Measurements from ENCODE around the gene B3GAT3. TPM values are rescaled to one million over a fixed set of nuclear protein-coding genes. Genes with fewer than 3 reads are reported as not detected.
"Not testable (repeated sequence)": the region's sequence is repeated elsewhere in the genome, so short reads cannot be mapped to it uniquely, and the experiment has no call there.

B3GAT3 gene
- polyA plus RNA-seq, 1 donor, result 21.4 TPM

DNA sequence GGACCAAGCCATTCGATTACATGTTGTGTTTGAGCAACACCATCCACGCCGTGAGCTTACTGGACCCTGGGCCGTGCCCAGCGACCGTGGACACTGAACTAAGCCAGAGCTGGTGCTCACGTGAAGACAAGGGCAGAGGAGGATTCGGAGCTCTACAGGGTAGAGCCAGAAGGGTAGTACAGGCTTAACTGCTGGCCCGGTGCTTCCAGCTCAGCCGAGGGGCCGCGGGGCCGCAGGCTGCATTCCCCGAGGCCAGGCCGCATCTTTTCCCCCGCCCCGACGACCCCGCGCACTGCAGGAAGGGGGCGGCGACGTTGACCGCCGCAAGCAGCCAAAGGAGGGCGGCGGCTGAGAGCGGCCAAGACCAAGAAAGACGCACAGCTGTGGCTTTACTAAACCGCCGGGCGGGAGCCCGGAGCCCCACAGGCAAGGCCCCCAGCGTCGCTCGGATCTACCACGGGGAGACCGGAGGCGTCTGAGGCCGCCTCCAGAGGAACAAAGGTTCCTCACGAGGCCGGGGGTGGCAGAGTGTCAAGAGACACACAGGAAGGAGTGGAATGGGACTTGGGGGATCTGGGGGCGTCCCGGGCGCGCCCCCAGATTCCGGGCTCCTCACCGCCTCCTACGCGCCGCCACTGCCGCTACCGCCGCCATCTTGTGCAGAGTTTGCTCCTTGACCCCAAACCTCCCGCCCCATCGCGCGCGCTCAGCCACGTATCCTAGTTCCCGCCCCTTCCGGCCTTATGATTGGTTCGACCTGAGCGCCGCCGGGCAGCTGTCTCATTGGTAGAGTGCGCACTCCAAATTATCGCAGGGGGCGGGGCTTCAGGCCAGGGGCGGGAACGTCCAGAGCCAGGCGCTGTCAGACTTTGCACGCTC, 24.4 kb upstream of the B3GAT3 start, which contains the start of gene GANAB:
Gene GANAB (minus strand): TSS at position 668 of the 879 bp plus-strand sequence. CDS start 14 bp downstream, at position 654.
- peak; percentile 98 for DNase-seq

DNA sequence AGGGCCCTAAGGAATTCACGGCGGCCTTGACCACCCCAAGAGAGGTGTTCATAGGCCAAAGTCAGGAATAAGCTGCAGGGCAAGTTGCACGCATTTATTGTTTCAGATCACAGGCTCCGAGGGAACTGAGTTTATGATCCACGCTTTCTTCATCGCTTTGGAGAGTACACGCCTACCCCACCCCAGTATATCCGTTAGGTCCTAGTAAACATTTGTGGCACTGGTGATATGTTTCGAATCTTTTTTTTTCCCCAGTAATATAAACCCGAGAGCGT, 23.8 kb upstream of the B3GAT3 start:
- DNase-seq, result no peak

DNA sequence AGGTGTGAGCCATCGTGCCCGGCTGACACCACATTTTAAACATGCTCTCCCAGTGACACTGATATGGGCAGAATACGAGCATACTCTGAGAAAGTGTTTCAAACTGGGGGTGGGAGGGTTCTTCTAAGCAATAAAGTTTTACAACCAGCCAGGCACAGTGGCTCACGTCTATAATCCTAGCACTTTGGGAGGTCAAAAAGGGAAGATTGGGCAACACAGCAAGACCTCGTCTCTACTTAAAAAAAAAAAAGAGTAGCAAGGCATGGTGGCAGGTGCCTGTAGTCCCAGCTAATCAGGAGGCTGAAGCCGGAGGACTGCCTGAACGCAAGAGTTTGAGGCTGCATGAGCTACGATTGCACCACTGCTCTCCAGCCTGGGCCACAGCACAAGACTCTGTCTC, 22.4 kb upstream of the B3GAT3 start:
- DNase-seq, result no peak

DNA sequence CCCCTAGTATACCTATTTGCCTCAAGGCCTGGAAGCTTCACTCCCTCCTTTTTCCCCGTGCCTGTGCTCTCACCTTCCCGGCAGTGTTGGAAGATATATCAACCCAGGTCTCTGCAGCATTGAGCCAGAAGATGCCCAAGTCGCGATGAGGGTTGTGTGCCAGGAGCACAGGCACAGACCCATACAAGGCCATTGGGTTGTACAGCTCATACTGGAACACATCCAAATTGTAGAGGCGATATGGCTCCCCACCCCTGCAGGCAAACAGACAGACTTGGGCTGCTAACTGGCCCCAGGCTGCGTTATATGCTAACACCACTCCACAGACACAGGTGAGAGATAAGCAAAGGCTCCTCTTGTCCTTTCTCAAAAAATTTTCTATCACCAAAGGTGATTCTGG, 10.7 kb upstream of the B3GAT3 start:
- no peak for DNase-seq

DNA sequence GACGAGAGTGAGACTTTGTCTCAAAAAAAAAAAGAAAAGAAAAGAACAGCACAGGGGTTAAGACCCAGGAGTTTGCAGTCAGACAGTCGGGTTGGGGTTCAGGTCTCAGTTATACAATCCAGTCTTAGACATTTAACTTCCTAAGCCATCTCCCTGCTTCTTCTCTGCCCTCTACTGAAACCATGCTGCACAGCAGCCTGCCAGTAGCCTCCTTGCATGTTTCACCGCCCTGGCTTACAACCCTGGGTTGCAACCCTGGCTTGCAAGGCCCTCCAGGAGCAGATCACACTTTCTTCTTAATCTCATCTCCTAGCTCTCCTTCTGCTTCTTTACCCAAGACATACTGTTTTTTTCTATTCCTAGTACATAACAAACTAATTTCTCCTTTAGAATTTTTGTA, 5.9 kb upstream of the B3GAT3 start:
- DNase-seq, result no peak

DNA sequence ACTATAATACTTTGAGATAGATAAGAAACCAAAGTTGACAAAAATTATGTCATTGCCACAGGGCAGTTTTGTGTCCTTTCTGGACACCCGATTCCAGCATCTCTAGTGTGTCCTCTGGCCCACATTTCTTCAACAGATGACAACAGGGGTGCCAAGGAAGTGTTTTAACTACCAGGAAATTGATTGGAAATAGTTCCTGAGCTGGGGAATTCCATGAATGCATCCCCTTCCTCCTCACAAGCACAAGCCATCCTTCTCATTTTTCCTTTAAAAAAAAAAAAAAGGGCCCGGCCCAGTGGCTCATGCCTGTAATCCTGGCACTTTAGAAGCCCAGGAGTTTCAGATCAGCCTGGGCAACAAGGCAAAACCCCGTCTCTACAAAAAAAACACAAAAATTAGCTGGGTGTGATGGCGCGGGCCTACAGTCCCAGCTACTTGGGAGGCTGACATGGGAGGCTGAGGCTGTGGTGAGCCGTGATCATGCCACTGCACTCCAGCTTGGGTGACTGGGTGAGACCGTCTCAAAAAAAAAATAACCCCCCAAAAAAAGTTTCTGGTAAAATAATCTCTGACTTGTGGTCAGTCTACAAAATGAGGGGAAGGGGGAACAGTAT, 797 bp upstream of the B3GAT3 start:
- DNase-seq, result no peak

DNA sequence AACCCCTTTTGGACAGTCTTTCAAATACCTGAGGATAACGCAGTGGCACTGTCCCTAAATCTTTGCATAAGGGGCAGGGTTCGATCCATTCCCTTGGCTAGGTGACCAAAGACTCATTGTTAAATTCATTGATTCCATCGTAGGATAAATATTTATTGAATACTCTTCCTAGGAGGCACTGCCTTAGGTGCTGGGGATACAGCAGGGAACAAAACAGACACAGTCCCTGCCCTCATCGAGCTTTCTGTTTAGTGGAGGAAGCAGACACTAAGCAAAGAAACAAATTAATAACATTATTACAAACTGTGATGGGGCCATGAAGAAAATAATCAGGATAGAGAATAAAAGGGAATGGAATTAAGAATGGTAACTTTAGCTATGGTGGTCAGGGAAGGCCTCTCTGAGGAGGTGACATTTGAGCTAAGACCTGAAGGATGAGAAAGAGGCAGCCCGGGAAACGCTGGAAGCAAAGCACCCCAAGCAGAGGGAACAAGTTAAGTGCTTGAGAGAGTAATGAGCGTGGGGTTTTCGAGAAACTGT, 689 bp downstream of the B3GAT3 start:
- DNase-seq, result no peak

DNA sequence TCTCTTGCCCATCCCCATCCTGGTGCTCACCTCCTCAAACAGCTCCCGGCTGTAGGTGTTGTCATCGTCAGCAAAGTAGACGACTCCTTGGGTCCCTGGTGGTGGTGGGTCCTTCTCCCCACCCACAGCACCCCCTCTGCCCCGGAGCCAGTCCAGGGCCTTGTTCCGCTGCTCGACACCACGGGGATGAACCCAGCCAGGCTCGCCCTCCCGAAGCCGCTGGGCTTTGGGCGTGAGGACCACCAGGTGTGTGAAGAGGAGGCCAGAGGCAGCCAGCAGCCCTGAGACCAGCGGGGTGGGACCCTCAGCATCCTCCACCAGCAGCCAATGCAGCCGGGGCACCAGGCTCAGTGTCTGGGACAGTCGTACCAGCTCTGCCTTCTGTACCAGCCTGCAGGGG, 4.8 kb downstream of the B3GAT3 start:
- not testable (repeated sequence) for DNase-seq

DNA sequence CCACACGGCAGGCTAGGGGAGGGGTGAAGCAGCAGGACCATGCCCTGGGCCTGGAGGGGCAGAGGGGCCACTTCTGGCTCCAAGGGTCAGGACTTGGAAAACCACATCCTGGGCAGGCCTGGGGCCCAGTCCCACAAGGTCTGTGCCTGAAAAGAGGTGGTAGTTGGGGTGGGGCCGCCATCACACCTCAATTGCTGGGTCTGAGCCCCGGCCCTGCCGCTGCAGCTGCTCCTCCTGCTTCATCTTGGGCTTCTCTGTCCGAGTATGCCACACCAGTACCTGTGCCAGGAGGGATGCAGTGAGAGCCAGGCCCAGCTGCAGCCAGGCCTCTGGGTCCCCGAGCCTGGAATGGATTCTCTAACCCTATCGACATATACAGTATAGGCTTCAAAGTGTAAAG, 6.3 kb downstream of the B3GAT3 start:
- DNase-seq, result no peak

DNA sequence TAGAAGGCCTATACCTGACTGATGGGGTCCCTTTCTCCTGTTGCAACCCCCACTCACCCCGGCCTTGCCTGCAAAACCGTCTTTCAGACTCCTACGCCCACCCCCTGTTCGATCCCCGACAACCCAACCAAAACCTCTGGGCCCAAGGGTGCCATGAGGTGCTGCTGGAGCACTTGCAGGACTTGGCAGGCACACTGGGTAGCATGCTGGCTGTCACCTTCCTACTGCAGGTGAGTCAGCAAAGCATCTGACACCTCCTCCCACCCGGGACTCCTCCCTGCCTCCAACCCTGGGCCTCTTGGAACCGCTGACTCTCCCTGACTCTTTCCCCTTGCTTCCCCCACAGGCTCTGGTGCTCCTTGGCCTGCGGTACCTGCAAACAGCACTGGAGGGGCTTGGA, 7.5 kb downstream of the B3GAT3 start:
- DNase-seq, result no peak

DNA sequence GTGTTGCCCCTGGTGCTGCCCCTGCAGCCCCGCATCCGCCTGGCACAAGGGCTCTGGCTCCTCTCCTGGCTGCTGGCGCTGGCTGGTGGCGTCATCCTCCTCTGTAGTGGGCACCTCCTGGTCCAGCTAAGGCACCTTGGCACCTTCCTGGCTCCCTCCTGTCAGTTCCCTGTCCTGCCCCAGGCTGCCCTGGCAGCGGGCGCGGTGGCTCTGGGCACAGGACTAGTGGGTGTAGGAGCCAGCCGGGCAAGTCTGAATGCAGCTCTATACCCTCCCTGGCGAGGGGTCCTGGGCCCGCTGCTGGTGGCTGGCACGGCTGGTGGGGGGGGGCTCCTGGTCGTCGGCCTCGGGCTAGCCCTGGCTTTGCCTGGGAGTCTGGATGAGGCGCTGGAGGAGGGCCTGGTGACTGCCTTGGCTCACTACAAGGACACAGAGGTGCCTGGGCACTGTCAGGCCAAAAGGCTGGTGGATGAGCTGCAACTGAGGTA, 8.5 kb downstream of the B3GAT3 start:
- DNase-seq, result no peak

DNA sequence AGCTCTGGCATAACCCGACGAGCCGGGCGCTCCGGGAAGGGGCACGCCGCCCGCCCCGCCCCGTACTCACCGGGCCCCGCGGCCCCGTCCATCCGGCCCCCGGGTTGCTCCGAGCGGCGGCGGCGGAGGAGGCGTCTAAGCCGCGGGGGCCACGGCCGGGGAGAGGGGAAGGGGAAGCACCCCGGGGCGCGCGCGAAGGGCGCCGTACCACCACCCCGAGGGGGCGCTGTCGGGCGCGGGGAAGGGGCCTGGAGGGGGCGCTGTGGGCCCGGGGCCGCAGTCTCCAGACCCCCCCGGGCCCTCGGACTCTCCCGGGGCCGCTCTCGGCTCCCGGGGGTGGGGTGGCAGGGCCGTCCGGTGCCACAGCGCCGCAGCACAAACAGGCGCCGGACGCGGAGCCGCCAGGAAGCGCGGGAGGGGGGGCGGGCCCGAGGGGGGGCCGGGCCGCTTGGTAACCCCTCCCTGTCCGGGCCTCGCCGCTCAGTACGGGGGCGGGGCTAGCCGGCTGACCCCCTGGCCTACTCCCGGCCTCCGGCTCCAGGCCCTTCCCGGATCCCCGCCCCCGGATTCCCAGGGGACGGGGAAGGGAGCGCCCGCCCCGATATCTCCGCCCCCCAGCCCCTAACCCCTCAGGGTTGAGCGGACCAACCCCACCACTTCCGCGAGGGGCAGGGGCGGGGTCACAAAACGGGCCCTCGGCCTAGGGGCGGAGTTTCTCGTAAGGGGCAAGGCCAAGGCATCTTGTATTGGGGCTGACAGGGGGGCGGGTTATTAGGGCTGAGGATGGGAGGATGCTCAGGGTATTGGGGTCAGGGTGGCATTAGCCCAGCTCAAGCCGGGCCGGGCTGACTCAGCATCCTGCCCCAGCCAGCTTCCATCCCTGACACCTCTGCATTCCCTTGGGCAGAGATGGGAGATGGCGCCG, 9.2 kb downstream of the B3GAT3 start, which contains the start of the genes EML3 and ROM1:
Gene EML3 (minus strand): TSS at position 410 of the 925 bp plus-strand sequence. CDS start 318 bp downstream, at position 92.
Gene ROM1 (plus strand): TSS at position 892 of the 925 bp plus-strand sequence. CDS start 25 bp downstream, at position 917.
- peak; percentile 85 for DNase-seq

DNA sequence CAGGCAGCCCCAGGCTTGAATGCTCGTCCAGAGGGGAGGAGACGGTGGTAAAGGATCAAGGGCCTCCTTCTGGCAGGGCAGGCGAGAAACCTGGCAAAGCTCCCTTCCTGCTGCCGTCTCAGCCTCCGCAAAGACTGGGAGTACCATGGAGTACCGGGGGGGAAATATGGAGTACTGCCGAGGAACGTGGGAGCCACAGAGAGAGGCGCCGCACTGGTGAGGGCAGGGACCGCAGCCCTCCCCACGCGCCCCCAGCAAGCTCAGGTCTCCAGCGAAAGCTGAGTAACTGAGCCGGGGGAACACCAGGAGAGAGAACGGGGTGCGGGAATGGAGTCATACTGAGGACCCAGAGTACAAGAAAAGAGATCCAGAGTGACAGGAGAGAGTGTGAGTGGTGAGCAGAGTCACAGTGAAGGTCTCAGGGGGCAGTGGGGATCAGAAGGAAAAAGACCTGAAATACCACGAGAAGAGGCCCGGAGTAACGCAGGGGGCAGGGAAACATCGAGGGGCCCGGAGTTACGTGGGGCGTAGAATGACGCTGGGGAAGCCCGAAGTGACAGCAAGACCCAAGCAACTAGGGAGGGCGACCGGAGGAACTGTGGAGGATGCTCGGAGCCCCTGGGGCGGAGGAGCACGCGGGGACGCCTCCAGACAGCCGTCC, 10.0 kb downstream of the B3GAT3 start:
- DNase-seq, result peak; percentile 67

DNA sequence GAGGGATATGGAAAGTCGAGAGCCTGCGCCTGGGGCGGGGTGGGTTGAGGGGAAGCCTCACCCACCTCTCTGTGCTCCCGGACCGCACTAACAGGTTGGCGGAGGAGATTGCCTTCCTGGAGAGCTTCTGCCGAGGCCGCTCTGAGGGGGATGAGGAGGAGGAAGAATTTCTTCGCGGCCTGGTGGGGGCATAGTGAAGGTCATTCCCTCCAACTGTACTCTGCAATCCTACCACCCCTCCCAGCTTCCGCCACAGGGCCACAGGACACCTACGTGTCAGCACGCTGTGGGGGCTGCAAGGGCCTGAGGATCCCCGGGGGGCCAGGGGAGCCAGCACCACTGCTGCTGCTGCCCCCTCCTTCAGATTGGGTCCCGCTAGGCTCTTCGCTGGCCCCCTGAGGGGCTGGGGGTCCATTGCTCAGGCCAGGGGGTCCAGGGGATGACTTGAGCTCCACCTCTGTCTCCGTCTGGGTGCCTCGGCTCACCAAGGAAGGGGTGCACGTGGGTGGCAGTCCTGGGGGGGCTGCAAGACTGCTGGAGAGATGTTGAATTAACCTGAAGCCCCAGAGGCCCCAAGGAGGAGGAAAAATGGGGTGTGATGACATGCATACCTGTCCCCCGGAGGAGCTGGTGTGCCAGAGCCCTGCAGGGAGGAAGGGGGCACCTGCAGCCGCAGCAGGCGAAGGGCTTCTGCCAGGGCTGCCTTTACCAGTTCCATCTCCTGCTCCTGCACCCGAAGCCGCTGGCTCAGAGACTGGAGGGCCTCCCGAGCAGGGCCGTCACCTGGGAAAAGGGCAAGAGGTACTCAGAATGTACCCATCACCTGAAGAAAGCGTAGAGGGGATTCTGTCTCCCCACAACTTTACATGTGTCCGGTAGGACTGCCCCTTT, 10.7 kb downstream of the B3GAT3 start:
- DNase-seq, result no peak

DNA sequence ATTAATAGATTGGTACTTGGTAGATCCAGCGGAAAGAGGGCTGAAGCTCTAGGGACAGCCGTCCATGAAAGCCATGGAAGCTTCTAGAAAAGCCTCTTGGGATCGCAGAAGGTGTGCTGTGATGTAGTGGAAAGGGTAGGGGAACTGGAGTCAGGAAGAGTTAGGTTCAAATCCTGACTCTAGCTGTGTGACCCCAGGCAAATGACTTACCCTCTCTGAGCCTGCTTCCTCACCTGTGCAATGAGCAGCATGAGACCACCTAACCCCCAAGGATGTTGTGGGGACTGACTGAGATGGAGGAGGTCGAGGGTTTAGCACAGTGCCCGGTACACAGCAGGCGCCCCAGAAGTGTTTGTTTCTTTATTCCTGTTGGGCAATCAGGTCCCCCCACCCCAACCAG, 11.4 kb downstream of the B3GAT3 start:
- DNase-seq, result no peak

DNA sequence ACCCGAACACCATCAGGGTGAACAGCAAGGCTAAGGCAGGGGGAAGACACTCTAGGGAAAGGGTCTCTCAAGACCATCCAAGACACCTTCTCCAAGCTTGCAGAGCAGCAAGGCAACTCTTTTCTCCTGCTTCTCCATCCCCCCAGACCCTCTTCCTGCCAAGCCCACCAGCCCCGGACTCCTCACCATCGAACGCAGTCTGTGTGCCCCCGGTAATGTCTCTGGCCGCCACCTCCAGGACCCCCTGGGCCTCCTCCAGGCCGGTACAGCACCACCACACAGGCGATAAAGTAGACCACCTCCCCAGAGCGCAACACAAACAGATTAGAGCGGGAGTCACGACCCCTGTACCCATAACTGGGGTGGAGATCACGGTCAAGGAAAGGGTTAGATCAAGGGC, 13.0 kb downstream of the B3GAT3 start:
- no peak for DNase-seq

DNA sequence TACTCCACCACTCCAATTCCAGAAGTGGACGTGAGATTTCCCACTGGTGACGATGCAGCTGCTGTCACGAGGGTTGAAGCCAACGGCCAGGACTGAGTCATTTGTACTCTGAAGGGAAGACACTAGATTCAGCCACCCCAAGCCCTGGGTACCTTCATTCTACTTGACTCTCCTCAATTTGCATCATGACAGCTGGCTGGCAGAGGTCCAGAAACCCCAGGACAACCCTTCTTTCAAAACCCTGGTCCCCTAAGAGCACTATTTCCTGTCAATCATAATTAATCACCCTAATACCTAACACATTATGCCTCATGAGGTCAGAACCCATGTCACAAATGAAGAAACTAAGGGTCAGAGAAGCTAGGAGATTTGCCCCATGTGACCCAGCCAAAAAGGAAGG, 14.1 kb downstream of the B3GAT3 start:
- DNase-seq, result no peak

DNA sequence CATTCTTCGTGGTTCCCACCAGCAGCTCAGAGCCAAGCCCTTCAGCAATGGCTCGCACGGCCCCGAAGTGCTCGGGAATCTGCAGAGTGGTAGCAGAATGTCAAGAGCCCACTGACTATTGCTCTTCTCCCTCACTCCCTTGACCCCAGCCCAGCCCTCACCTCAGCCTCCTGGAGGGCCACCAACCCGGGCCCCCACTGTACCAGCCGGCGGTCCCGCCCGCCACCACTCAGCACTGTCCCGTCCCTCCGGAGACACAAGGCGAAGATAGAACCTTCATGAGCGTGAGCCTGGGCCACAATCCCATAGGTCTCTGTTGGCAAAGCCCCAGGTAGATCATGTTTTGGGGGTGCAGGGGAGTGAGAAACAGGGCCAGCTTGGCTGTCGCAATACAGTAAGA, 15.9 kb downstream of the B3GAT3 start:
- DNase-seq, result no peak

DNA sequence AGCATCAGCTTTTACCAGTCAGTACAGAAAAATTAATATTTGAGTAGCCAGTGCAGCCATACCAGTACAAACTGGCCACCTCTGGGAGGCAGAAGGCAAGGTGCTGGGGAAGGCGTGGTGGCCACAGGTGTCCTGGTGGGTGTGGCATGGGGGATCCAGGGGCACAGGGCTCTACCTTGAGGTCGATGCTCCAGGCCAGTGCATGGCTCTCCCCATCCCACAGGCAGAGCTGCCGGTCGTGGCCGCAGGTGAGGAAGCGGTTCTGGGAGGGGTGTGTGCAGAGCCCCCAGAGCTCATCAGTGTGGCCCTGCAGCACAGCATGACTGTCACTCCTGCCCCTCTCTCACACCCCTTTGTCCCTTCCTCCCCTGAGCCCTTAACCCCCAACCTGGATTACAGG, 16.3 kb downstream of the B3GAT3 start:
- DNase-seq, result no peak

DNA sequence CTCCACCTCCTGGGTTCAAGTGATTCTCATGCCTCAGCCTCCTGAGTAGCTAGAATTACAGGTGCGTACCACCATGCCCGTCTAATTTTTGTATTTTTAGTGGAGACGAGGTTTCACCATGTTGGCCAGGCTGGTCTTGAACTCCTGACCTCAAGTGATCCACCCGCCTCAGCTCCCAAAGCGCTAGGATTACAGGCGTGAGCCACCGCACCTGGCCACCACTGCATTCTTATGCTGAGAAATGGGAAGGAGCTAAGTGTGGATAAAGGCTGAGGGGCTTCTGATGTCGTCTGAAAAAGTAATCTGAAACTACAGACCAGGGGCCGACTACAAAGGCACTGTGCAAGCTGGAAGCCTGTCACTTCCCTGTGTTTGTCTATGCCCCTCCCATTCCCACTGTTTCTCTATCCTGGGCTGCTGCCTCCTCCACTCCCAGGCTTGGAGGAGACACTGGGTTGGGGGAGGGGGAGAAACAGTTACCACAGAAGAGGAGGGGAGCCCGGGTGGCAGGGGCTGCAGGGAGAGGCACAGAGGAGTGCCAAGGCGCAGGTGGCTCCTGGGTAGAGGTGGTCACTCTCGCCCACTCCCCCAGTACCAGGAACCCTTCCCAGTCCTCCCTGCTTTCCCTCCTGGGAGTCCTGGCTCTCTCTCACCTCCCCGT, 17.2 kb downstream of the B3GAT3 start:
- DNase-seq, result no peak

Data from hindlimb muscle (tissue), 1 donor.